Glutamatergic neuron (in vitro differentiated cells): ENCODE measurements around the gene THUMPD2. TPM values are rescaled to one million over a fixed set of nuclear protein-coding genes. Genes with fewer than 3 reads are reported as not detected.

Source experiments
- DNase-seq: peaks from one replicate; pipeline ENCODE4 v3.0.0; 2022
- H3K27ac Mint-ChIP-seq: one replicate; pipeline ENCODE4 v1.8.0; 2020; ENCODE audit warnings: mild to moderate bottlenecking, mixed read lengths, inconsistent platforms; ENCODE audit not compliant: unreplicated experiment
- H3K27me3 Mint-ChIP-seq: one replicate; pipeline ENCODE4 v1.8.0; 2020; ENCODE audit warnings: mild to moderate bottlenecking, moderate library complexity, mixed read lengths, inconsistent platforms; ENCODE audit not compliant: unreplicated experiment
- H3K36me3 Mint-ChIP-seq: one replicate; pipeline ENCODE4 v1.8.0; 2020; ENCODE audit warnings: mild to moderate bottlenecking, mixed read lengths, inconsistent platforms; ENCODE audit not compliant: unreplicated experiment
- H3K4me1 Mint-ChIP-seq: one replicate; pipeline ENCODE4 v1.8.0; 2020; ENCODE audit warnings: mild to moderate bottlenecking, low read depth, mixed read lengths, inconsistent platforms; ENCODE audit not compliant: unreplicated experiment
- H3K4me3 Mint-ChIP-seq: one replicate; pipeline ENCODE4 v1.8.0; 2020; ENCODE audit warnings: mild to moderate bottlenecking, mixed read lengths, inconsistent platforms; ENCODE audit not compliant: unreplicated experiment
- H3K9me3 Mint-ChIP-seq: one replicate; pipeline ENCODE4 v1.8.0; 2020; ENCODE audit warnings: mild to moderate bottlenecking, moderate library complexity, mixed read lengths, inconsistent platforms; ENCODE audit not compliant: unreplicated experiment
- CTCF ChIP-seq: fragments of 200-600 bp; sonication (generic); IDR thresholded peaks from one replicate; pipeline ENCODE4 v1.5.0; 2021; ENCODE audit not compliant: partially characterized antibody, unreplicated experiment
- total RNA-seq: library from RNA; stranded (reverse); fragmentation: NEBNext Ultra II Directional; extraction: Animal tissue kit (Norgen Biotek cat#: 25700); gene quantifications from one replicate; pipeline ENCODE4 v1.2.1, GENCODE V29; 2021; ENCODE audit not compliant: unreplicated experiment

The THUMPD2 gene
- total RNA-seq, 1 donor from 2014 or later, result 6.0 TPM

- no peak for TF ChIP-seq CTCF
- DNase-seq, result no peak
- H3K27ac Mint-ChIP-seq, result peak overlapping the region; percentile 40
- H3K4me3 Mint-ChIP-seq, result peak overlapping the region; percentile 30
- H3K36me3 Mint-ChIP-seq, result no peaks in the 10 kb centered on the region
- H3K27me3 Mint-ChIP-seq, result peaks cover 2% of the 10 kb centered on the region
- peaks cover 1% of the 10 kb centered on the region for H3K9me3 Mint-ChIP-seq
- peaks cover 21% of the 10 kb centered on the region for H3K4me1 Mint-ChIP-seq
Measured at GRCh38 chr2:39739386-39739785, 39.7 kb downstream of the THUMPD2 start.

GRCh38 chr2:39738936-39739335, 40.1 kb downstream of the THUMPD2 start:
- peak overlapping the region; percentile 40 for H3K27ac Mint-ChIP-seq
- H3K36me3 Mint-ChIP-seq, result no peaks in the 10 kb centered on the region
- H3K27me3 Mint-ChIP-seq, result peaks cover 3% of the 10 kb centered on the region
- no peak for DNase-seq
- peaks cover 1% of the 10 kb centered on the region for H3K9me3 Mint-ChIP-seq
- H3K4me1 Mint-ChIP-seq, result peaks cover 21% of the 10 kb centered on the region
- H3K4me3 Mint-ChIP-seq, result no peak overlapping the region
- no peak for TF ChIP-seq CTCF

GRCh38 chr2:39737661-39738060, 41.4 kb downstream of the THUMPD2 start:
- H3K4me1 Mint-ChIP-seq, result peaks cover 12% of the 10 kb centered on the region
- H3K9me3 Mint-ChIP-seq, result peaks cover 1% of the 10 kb centered on the region
- peak overlapping the region; percentile 31 for H3K27ac Mint-ChIP-seq
- no peak overlapping the region for H3K4me3 Mint-ChIP-seq
- H3K36me3 Mint-ChIP-seq, result no peaks in the 10 kb centered on the region
- no peak for TF ChIP-seq CTCF
- DNase-seq, result no peak
- H3K27me3 Mint-ChIP-seq, result peaks cover 4% of the 10 kb centered on the region

DNA sequence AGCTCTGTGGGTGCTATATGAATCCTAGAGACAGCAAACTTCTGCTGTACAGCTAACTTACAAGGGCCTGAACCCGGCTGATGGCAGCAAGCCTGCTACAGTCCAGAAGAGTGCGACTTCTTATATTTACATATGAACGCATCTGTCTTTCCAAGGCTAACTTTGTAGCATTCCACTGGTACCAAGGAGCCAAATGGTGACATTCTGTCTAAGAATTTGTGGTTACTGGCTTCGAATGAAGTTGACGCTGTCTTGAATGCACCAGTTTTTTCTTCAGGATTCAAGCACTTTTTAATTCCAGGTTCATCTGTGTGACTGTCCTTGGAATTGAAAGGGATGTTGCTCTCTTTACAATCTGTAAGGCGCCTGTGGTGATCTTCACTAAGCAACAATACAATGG, 42.4 kb downstream of the THUMPD2 start:
- H3K4me1 Mint-ChIP-seq, result peaks cover 12% of the 10 kb centered on the region

GRCh38 chr2:39735648-39736047, 43.4 kb downstream of the THUMPD2 start:
- peaks cover 4% of the 10 kb centered on the region for H3K27me3 Mint-ChIP-seq

More for the DNA sequence above, 42.4 kb downstream of the THUMPD2 start:
- H3K9me3 Mint-ChIP-seq, result peaks cover 1% of the 10 kb centered on the region
- DNase-seq, result no peak
- H3K27me3 Mint-ChIP-seq, result peaks cover 4% of the 10 kb centered on the region
- H3K4me3 Mint-ChIP-seq, result no peak overlapping the region
- H3K27ac Mint-ChIP-seq, result no peak overlapping the region
- no peak for TF ChIP-seq CTCF
- H3K36me3 Mint-ChIP-seq, result no peaks in the 10 kb centered on the region

More at GRCh38 chr2:39735648-39736047, 43.4 kb downstream of the THUMPD2 start:
- peaks cover 12% of the 10 kb centered on the region for H3K4me1 Mint-ChIP-seq
- no peaks in the 10 kb centered on the region for H3K36me3 Mint-ChIP-seq
- peaks cover 1% of the 10 kb centered on the region for H3K9me3 Mint-ChIP-seq
- no peak for TF ChIP-seq CTCF
- no peak for DNase-seq
- no peak overlapping the region for H3K4me3 Mint-ChIP-seq
- no peak overlapping the region for H3K27ac Mint-ChIP-seq
